Measurements from ENCODE around the gene C3orf52.
"Not testable (repeated sequence)": the region's sequence is repeated elsewhere in the genome, so short reads cannot be mapped to it uniquely, and the experiment has no call there.

The C3orf52 gene, protein sequence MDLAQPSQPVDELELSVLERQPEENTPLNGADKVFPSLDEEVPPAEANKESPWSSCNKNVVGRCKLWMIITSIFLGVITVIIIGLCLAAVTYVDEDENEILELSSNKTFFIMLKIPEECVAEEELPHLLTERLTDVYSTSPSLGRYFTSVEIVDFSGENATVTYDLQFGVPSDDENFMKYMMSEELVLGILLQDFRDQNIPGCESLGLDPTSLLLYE

DNA sequence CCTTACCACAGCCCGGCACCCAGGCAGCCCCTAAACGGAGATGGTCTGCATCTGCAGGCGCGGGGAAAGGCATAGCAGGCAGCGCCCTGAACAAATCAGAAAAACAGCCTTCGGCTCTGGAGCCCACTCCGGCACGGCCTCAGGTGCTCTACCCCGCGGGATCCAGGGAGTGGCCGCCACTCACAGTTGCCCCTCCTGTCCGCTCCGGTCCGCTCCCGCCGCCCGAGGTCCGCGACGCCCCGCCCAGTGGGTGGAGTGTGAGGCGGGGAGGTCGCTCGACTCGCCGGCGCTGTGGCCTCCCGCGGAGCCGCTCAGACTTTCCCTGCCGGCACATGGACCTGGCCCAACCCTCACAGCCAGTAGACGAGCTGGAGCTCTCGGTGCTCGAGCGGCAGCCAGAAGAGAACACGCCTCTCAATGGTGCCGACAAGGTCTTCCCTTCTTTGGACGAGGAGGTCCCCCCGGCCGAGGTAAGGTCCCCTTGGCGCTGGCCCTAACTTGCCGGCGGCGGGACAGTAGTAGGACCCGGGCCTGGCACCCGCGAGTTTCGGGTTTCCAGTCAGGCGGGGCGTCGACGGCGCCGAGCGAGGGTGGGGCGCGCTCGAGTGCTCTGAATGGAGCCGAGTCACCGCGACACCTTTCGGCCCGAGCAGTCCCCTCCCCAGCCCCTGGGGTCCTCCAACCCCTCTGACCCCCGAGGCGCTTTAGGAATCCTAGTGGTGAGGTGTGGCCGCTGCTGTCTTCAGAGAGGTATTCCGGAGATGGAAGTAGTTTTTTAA, at the start of gene C3orf52:
TSS of gene C3orf52 (plus strand) at position 314 of the 779 bp plus-strand sequence. CDS start at position 333, 19 bp downstream.
- DNase-seq (ENCODE audit: low read depth) = peak; percentile 36

DNA sequence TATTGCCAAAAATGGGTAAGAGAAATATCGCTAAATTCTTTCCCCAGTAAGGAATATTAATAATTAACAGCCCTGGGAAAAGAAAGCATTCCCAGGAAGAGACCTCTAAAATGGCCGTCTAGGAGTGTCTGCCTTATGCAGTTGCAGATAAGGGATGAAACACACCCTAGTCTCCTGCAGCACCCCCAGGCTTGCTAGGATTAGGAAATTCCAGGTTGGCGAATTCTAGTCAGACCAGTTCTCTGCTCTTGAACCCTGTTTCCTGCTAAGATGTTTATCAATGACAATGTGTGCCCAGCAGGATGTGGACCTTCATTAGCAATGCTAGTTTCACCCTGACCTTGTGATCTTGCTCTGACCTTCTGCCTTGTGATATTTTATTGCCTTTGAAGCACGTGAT, 49.0 kb upstream of the C3orf52 start:
- DNase-seq (ENCODE audit: low read depth) = not testable (repeated sequence)

DNA sequence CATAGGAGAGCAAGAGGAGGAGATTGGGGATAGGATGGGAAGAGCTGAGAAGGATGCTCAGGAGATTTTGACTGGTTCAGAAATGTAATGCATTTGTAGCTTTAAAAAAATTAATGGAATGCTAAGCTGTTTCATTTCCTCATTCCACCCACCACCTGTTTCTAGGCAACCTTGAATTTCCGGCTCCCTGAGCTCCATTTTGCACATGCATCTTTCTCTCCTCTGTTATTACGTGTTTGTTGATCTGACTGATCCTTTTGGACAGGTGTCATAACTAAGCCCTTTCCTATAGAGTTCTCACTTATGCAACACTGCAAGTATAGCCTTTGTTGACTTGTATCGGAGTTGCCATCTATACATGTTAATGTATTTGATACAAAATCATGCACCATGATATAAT, 47.3 kb upstream of the C3orf52 start:
- no peak for DNase-seq (ENCODE audit: low read depth)

DNA sequence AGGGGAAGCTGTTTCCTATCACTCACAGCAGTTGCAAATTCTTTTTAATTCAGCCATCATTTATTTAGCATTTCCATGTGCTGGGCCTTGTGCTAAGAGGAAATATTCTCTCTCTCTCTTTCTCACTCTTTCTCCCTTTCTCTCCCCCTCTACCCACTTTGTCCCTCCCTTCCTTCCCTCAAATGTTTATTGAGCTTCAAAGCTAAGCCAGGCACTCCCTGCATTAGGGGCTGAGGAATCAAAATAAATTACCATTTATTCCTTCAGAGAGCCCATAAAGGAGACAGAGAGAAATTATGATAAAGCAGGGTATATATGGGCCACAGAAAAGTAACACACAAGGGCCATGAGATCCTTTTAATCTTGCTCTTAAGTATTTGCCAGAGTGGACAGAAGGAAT, 44.9 kb upstream of the C3orf52 start:
- no peak for DNase-seq (ENCODE audit: low read depth)

DNA sequence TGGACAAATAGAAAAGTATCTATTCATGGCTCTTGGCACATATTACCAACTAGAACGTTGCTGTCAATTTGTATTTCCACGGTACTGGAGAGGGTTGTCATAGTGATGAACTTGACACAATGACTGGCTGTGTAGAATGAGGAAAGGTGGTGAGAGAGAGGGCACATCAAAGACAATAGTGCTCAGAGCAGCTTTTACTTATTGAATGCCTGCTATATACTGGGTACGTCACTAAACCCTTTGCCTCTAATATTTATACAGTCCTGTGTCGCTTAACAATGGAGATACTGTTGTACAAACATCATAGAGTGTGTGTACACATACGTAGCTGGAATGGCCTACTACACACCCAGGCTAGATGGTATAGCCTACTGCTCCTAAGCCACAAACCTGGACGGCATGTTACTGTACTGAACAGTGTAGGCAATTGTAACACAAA, 43.3 kb upstream of the C3orf52 start:
- DNase-seq (ENCODE audit: low read depth) = no peak

DNA sequence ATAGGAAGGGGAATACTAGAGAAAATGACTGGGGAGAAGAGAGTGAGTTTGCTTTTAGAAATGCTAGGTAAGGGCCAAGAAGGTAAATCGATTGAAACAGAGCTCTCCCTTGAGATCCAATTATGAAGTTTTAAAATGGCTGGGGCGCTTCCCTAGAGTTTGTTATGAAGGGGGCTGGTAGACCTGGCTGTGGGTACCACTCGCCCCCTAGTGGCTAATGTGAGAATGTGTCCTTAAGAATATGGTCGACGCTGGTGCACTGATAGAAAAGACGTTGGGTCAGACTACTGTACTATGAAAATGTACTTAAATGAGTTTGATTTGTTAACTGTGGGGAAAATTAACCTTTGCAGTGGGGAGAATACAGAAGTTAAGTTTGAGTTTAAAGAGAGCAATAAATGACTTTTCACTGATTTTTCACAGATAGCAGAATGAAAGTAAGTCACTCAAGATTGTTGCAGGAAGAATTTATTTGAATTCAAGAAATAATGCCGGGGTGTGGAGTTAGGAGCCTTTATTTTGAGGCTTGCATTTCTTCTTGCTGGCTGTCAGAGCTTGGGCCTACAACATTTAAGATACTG, 42.5 kb upstream of the C3orf52 start:
- DNase-seq (ENCODE audit: low read depth) = peak; percentile 14

DNA sequence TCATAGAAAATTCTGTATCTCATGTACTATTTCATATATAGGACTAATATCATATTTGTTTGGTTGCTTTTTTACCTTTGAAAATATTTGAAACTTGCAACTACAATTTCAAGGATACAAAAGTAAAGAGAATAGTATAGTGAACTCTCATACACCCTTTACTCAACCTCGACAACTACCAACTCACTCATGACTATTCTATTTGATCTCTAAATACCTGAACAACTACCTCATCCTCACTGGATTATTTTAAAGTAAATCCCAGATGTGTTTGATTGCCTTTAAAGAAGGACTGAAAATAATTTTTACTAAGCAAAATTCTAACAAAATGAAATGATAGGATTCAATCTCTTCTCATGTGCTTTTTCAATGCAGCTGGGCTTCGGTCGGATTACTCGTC, 39.6 kb upstream of the C3orf52 start:
- no peak for DNase-seq (ENCODE audit: low read depth)

DNA sequence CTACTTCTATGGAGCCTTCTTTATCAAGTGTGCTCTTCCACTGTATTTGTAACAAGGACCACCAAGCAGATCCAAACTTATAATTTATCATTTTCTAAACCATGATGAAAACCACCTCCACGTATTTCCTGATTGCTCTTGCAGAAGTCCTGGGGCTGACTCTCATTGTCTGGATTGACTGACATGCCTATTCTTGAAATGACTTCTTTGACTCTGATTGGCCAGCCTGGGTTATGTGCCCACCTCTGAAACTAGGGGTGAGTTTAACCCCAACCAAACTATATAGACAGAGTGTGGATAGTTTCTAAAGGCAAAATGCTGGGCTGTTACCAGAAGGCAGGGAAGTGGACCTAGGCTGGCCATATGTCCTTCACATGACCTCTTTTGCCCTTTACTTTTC, 38.9 kb upstream of the C3orf52 start:
- DNase-seq (ENCODE audit: low read depth) = no peak

DNA sequence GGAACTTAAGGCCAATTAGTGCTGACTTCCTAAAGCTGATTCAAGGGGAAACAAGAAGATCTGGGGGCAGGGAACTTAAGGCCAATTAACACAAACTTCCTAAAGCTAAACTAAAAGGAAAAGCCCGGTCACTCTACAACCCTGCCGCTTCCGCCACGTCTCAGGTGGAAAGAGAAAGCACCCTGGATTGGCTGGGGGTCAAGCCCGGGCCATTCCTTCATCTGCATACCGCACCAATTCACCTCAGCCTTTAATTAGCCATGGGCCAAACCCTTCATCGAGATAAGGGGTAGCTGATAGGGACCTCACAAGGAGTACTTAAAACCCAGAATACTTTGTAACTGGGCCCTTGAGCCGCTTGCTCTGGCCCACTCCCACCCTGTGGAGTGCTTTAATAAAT, 37.3 kb upstream of the C3orf52 start:
- no peak for DNase-seq (ENCODE audit: low read depth)

DNA sequence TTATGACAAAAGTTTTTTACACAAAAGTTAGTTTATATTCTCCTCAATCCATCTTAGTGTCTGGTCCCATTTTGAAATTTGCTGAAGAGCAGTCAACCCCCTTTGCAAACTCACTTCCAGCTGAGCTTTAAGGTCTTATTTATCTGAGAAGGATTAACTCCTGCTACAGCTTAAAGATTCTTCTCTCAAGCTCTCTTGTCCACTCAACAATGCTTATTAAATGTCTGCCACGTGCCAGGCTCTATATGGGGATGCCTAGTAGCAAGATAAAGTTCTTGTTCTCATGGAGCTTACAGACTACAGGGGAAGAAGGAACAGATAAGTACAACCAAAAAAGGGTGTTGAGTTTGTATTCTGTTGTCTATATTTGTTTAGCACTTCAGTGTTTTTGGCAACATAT, 33.0 kb upstream of the C3orf52 start:
- no peak for DNase-seq (ENCODE audit: low read depth)

DNA sequence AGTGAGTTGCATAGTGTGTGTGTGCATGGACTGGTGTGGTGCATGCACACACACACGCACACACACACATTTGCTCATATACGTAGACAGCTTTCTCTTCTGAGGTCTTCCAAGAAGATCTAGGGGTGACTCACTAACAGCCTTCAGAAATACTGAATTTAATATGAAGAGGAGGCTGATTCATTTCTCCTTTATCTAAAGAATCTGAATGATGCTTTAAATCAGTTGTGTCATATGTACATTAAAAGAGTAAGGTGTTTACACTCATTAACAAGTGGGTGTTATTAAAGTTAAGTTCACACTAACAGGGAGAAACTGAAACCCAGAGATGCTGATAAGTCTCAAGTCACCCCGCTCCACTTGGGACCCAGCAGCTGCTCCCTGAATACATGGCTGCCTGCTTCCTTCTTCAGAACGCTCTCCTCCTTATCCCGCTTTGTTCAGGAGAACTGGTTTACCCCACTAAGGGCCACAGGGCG, 29.7 kb upstream of the C3orf52 start:
- DNase-seq (ENCODE audit: low read depth) = no peak

DNA sequence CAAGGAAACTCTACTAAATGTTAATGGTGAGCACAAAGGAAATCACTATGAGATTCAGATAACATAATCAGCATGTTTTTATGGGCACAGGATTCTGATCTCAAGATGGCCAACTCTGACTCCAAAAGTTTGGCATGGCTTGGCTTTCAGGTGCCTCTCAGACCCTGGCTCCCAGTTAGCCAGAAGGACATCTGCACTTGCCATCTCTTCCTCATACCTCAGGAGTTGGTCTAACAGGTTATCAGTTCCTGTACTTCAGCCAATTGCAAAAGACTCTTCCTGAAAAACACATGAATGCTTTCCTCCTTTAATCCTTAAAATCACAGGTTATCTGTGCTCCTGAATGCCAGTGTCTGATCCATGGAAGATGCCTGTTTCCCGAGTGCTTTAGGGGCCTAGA, 26.7 kb upstream of the C3orf52 start:
- DNase-seq (ENCODE audit: low read depth) = no peak

DNA sequence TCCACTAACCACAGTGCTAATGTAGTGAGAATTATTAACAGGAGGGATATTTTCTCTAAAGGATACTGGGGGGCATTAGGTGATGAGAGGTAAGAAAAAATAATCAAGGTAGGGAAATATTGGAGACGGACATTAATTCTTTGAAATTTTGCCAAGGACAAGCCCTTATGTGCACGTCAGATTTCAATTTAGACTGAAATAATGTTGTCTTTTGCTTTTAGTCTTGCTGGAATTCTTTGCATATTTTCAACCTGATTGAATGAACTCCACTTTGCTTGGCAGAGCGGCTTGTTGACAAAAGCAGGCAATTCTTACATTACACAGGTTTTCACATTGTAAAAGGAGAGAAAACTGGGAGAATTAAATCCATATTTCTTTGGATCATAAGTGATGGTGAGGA, 25.0 kb upstream of the C3orf52 start:
- no peak for DNase-seq (ENCODE audit: low read depth)

DNA sequence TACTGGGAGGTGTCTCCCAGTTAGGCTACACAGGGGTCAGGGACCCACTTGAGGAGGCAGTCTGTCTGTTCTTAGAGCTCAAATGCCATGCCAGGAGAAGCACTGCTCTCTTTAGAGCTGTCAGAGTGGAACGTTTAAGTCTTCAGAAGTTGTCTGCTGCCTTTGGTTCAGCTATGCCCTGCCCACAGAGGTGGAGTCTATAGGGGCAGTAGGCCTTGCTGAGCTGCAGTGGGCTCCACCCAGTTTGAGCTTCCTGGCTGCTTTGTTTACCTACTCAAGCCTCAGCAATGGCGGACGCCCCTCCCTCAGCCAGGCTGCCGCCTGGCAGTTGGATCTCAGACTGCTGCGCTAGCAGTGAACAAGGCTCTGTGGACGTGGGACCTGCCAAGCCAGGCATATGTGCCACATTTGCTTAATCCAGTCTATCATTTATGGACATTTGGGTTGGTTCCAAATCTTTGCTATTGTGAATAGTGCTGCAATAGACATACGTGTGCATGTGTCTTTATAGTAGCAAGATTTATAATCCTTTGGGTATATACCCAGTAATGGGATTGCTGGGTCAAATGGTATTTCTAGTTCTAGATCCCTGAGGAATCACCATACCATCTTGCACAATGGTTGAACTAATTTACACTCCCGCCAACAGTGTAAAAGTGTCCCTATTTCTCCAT, 13.7 kb upstream of the C3orf52 start:
- DNase-seq (ENCODE audit: low read depth) = peak; percentile 48

DNA sequence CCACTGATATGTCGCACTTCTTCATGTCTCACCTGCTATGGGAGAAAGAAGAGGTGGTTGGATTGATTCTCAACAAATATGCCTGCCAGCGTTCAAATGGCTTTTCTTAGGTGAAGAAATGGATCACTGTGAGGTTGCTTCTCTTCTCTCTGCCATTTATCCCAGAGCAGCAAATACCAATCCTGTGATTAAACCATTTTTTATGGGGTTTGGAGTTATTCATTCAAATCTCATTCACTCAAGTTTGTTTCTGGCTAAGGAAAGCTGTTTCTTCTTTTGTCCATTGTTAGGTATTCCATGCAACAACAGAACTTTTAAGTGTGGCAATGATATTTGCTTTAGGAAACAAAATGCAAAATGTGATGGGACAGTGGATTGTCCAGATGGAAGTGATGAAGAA, 12.2 kb upstream of the C3orf52 start:
- no peak for DNase-seq (ENCODE audit: low read depth)

DNA sequence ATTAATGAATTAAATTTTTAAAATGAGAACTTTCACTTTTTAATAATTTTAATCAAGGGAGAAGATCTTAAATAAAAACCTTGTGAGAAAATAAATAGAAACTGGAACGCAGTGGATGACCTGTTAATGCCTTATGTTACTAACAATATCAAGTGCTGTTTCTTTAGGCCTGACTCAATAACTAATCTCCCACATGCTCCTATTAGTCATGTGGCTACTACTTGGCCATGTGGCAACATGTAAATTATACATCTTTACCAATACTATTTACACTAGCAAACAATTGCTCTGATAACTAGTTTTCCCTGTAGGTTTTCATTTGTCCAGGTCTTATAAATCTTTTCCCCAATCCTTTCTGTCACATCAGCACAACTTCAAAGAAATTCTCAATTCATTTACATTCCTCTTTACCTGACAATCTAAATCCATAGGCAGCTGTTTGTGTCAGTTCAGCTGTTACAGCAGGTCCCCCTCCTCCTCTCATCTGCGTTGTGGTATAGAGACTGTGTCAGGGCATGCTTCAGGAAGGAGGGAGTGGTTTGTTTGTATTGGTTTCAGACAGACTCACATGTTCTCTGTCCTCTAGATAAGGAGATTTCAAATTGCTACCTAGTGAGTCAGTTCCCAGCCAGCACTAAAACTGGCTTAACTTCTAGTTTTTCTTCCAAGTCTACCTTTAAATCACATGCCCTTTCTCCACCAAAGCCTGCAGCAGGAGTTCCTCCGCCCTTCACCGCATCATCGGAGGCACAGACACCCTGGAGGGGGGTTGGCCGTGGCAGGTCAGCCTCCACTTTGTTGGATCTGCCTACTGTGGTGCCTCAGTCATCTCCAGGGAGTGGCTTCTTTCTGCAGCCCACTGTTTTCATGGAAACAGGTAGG, 11.3 kb upstream of the C3orf52 start:
- no peak for DNase-seq (ENCODE audit: low read depth)

DNA sequence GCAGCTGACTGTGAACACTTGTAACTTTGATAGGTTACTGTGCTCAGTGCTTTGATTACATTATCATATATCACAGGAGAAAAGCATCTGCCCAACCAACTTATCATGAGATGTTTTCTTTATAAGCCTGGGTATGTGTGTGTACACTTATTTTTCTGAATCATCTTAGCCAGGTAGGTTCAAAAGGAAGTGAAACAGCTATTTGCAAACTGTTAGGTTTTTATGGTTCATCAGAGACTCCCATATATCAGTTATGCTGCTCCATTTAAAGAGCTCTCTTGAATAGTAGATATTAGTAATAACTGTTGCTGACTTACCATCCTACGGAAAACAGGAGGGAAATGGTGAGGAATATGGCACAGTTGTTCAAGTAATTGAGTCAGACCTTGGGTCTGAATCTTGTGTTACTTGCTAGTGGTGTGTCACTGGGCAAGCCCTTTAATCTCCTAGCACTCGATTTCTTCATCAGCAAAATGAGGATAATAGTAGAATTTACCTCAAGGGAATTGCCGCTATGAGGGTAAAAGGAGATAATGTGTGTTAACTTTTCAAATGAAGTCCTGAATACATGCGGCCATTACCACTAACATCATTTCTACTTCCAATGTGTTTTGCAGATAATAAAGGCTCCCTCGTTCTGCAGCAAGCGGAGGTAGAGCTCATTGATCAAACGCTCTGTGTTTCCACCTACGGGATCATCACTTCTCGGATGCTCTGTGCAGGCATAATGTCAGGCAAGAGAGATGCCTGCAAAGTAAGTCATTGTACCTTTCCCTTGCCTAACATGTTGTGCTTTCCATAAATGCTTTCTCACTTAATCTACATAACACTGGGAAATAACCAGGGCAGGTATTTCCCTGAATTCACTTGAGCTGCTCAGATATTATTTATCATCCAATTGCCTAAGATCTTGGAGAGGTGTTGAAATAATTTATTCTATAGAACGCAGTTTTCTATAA, 7.8 kb upstream of the C3orf52 start:
- DNase-seq (ENCODE audit: low read depth) = no peak

DNA sequence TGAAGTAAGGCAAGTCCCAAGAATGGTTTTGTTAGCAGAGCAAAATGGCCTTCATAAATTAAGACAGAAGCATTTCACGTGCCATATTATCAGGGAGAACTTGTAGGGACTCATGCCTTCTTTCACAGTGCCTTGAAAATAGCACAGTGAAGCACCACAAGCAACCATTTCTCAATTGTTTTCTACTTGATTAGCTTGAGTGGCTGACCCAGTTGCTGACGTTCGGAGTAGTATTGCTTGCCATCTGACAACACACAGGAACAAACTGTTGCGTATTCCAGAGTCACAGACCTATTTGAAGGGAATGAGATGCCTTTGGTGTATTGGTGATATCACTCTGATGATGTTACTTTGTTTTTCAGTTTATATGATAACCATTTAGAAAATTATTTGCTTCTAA, 3.0 kb upstream of the C3orf52 start:
- no peak for DNase-seq (ENCODE audit: low read depth)

DNA sequence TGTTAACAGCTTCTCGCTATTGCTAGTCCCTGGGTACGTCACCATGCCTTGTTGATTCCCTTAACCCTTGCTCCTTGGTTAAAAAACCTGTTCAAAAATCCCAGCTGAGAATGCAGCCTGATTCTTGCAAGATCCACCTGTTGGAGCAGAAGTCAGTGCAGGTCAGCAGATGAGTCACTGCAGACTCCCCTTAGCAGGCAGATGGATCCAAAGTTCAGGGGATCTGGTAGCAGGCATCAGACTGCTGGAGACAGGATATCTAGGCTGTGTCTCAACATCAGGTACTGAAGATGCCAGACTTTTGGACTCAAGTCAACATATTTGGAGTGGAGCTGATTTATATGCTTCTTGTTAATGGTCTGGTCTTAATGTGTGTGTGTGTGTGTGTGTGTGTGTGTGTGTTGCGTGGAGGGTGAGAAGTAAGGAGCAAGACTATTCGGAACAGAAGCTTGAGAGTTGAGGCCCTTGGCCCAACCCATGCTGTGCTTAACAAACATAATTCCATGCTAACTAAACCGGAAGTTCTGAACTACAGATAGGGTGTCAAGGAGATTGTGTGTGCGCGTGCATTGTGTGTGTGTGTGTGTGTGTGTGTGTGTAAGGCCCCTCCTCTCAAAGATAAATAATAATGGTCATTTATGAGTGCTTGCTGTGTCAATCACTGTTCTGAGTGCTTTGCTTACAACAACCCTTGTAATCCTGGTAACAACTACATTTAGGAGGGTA, 1.0 kb upstream of the C3orf52 start:
- DNase-seq (ENCODE audit: low read depth) = no peak

DNA sequence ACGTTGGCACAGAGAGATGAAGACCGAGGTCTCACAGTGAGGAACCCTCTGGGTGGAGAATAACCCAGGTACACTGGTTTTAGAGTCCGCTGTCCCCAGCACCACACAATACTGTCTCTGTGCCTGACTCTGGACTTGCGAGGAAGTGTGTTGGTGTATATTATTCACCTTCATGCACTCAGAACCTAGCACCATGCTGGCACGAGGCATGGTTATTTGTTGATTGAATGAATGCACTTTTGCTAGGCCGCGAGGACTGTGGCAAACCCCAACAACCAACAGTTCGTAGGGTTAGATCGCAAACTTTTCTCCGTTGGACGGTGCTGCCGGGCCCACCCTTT, 484 bp upstream of the C3orf52 start:
- no peak for DNase-seq (ENCODE audit: low read depth)

All from activated T-cell treated with anti-CD3 and anti-CD28 coated beads for 1 hour (primary cell).